ENCODE measurements around the gene SUN2. TPM values are rescaled to one million over a fixed set of nuclear protein-coding genes. Genes with fewer than 3 reads are reported as not detected.
A peak's percentile ranks its signal among the peaks of the same experiment; 100 is the strongest.

The SUN2 gene
- total and polyA plus RNA-seq, 9 of the 15 experiments (the other 6 are each of a cell fraction or from before 2014, with no cell fraction given) = 0.11 to 42.6 (median 16.7) TPM

GRCh38 chr22:38697425-38698089, 58.2 kb downstream of the SUN2 start (continued):
- no peak for TF ChIP-seq ZNF707 (CRISPR knock-in tag; conservative IDR thresholded peaks at IDR 0.05)
- TF ChIP-seq FOXK2 (conservative IDR thresholded peaks at IDR 0.05 in 1 of 2, IDR thresholded peaks at IDR 0.05 in 1 of 2; ENCODE audit: low read depth in 2 of 2) = no peak
- no peak for TF ChIP-seq SMAD4 (CRISPR knock-in tag; conservative IDR thresholded peaks at IDR 0.05)
- TF ChIP-seq HMG20A (CRISPR knock-in tag; conservative IDR thresholded peaks at IDR 0.05) = no peak
- peak; percentile 21 for TF ChIP-seq HNRNPLL (IDR thresholded peaks at IDR 0.05; ENCODE audit: low read depth, low read length, poor library complexity, severe bottlenecking)
- 0 out of 4 replicates have a peak, but pooled peaks of 1 of the 2 experiments have one; percentile 51 for TF ChIP-seq ARNT (IDR thresholded peaks at IDR 0.05)
- TF ChIP-seq SFPQ (IDR thresholded peaks at IDR 0.05; ENCODE audit: low read depth, low read length) = no peak
- TF ChIP-seq MYC (IDR thresholded peaks at IDR 0.05; ENCODE audit: low read depth, low read length) = no peak
- TF ChIP-seq MYC (CRISPR knock-in tag; IDR thresholded peaks at IDR 0.05; ENCODE audit: borderline replicate concordance, low read depth) = no peak
- no peak for TF ChIP-seq PHF8 (IDR thresholded peaks at IDR 0.05; ENCODE audit: borderline replicate concordance, low read length)
- peak; percentile 32; the same call in 1 of the 2 replicates for TF ChIP-seq CXXC5 (CRISPR knock-in tag; IDR thresholded peaks at IDR 0.05)
- no peak for TF ChIP-seq CUX1 (CRISPR knock-in tag; IDR thresholded peaks at IDR 0.05)
- TF ChIP-seq CREM (IDR thresholded peaks at IDR 0.05; ENCODE audit: low read depth) = 0 out of 2 replicates have a peak, but pooled peaks have one; percentile 41
- no peak for TF ChIP-seq SMARCA5 (IDR thresholded peaks at IDR 0.05)
- no peak for TF ChIP-seq BCLAF1 (IDR thresholded peaks at IDR 0.05; ENCODE audit: borderline replicate concordance in 1 of 2, control insufficient read depth in 1 of 2, low read depth in 2 of 2, low read length in 1 of 2)
